Measurements from ENCODE around the gene FNDC10. TPM values are rescaled to one million over a fixed set of nuclear protein-coding genes. Genes with fewer than 3 reads are reported as not detected.
"Not testable (repeated sequence)": the region's sequence is repeated elsewhere in the genome, so short reads cannot be mapped to it uniquely, and the experiment has no call there.

FNDC10 gene
- total RNA-seq, 2 experiments from 2014 or later = 1.7 to 1.9 TPM

GRCh38 chr1:1559066-1559465, 40.9 kb downstream of the FNDC10 start:
- intact Hi-C loops (cut with DNase I, micrococcal nuclease) = no loop called here
- CTCF ChIA-PET = interaction anchor here (0.8 kb wide), 1 partner anchor 9 kb away, joined by 3 read pairs; no protein-coding TSS in a partner anchor
- Mint-ChIP-seq H3K36me3 (ENCODE audit: low read depth) (peaks cover 20% of the 10 kb centered on the region), H3K4me3 (no peak overlapping the region), H3K4me1 (peaks cover 5% of the 10 kb centered on the region), H3K27ac (no peak overlapping the region), H3K9me3 (ENCODE audit: low read depth) (no peaks in the 10 kb centered on the region), H3K27me3 (no peaks in the 10 kb centered on the region)
- DNase-seq (no peak), ATAC-seq (no peak)
- POLR2A ChIA-PET = interaction anchor here (1.1 kb wide), 1 partner anchor 13 kb away, joined by 3 read pairs; no protein-coding TSS in a partner anchor

GRCh38 chr1:1558591-1558990, 41.3 kb downstream of the FNDC10 start:
- no peak for DNase-seq
- Mint-ChIP-seq H3K27me3 (no peaks in the 10 kb centered on the region), H3K4me3 (no peak overlapping the region), H3K9me3 (ENCODE audit: low read depth) (no peaks in the 10 kb centered on the region), H3K4me1 (peaks cover 5% of the 10 kb centered on the region), H3K36me3 (ENCODE audit: low read depth) (peaks cover 16% of the 10 kb centered on the region), H3K27ac (no peak overlapping the region)
- ChIA-PET CTCF (interaction anchor here (0.8 kb wide), 1 partner anchor 10 kb away, joined by 3 read pairs; no protein-coding TSS in a partner anchor), POLR2A (no interaction called here)
- intact Hi-C loops (cut with DNase I, micrococcal nuclease) = no loop called here
- no peak for ATAC-seq

GRCh38 chr1:1557688-1558087, 42.2 kb downstream of the FNDC10 start:
- H3K27me3 Mint-ChIP-seq; ATAC-seq; POLR2A ChIA-PET; intact Hi-C loops (cut with DNase I, micrococcal nuclease); H3K36me3 Mint-ChIP-seq (ENCODE audit: low read depth); H3K4me1 Mint-ChIP-seq; H3K27ac Mint-ChIP-seq; H3K4me3 Mint-ChIP-seq; DNase-seq; H3K9me3 Mint-ChIP-seq (ENCODE audit: low read depth): not testable (repeated sequence)
- CTCF ChIA-PET = interaction anchor here (0.8 kb wide), 1 partner anchor 342 kb away, joined by 3 read pairs; no protein-coding TSS in a partner anchor

GRCh38 chr1:1556961-1557360, 43.0 kb downstream of the FNDC10 start:
- H3K4me1 Mint-ChIP-seq; DNase-seq; H3K36me3 Mint-ChIP-seq (ENCODE audit: low read depth); H3K4me3 Mint-ChIP-seq; H3K27me3 Mint-ChIP-seq; CTCF ChIA-PET; H3K27ac Mint-ChIP-seq; H3K9me3 Mint-ChIP-seq (ENCODE audit: low read depth); ATAC-seq; intact Hi-C loops (cut with DNase I, micrococcal nuclease): not testable (repeated sequence)
- POLR2A ChIA-PET = interaction anchor here (0.6 kb wide), 1 partner anchor 42 kb away, joined by 6 read pairs; no protein-coding TSS in a partner anchor

GRCh38 chr1:1556505-1556904, 43.4 kb downstream of the FNDC10 start:
- CTCF ChIA-PET = interaction anchor here (0.5 to 1.1 kb wide), 2 partner anchors 9 to 116 kb away, joined by 4 read pairs; no protein-coding TSS in a partner anchor
- POLR2A ChIA-PET = interaction anchor here (0.6 kb wide), 1 partner anchor 42 kb away, joined by 6 read pairs; no protein-coding TSS in a partner anchor
- intact Hi-C loops (cut with DNase I, micrococcal nuclease) = no loop called here

DNA sequence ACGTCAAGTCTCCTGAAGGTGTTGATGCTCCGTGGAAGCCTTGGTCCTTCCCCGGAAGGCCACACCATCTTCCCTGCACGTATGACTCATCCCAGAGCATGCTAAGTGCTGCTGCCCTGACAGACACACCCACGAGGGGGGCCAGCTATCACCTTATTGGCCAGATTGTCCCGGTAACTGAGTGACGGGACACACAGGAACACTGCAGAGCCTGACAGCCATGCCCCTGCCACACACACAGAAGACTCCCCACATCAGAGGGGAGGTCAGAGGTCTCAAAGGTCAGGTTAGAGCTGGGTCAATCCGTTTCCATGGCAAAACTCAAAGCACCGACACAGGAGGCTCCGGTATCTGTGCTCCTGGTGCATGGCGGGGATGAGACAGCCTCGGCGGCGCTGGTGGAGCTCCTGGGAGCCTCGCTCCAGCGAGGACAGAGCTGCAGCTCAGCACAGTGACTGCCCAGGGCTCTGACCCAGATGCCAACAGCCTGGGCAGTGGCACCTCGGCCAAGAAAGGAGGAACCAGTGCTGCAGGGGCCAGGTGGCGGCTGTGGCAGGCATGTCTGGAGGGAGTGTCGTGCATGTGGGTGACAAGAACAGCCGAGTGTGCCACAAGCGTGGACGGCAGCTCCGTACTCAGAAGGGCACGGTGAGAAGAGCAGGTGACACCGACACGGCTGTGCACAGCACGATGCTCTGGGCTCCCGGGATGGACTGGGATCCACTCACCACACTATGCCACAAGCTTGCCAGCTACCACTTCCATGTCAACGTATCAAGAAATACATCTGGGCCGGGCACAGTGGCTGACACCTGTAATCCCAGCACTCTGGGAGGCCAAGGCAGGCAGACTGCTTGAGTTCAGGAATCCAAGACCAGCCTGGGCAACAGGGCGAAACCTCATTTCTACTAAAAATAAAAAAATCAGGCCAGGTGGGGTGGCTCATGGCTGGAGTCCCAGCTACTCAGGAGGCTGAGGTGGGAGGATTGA, 44.7 kb downstream of the FNDC10 start:
- ChIA-PET POLR2A (no interaction called here), CTCF (interaction anchor here (0.7 to 1.1 kb wide), 2 partner anchors 10 to 59 kb away, joined by 3 to 4 read pairs; no protein-coding TSS in a partner anchor)
- Mint-ChIP-seq H3K27me3 (no peaks in the 10 kb centered on the region), H3K9me3 (ENCODE audit: low read depth) (no peaks in the 10 kb centered on the region), H3K4me3 (no peak overlapping the region), H3K27ac (no peak overlapping the region), H3K36me3 (ENCODE audit: low read depth) (no peaks in the 10 kb centered on the region), H3K4me1 (peaks cover 5% of the 10 kb centered on the region)
- ATAC-seq (no peak), DNase-seq (no peak)
- intact Hi-C loops (cut with DNase I, micrococcal nuclease) = no loop called here

More at GRCh38 chr1:1556505-1556904, 43.4 kb downstream of the FNDC10 start:
- Mint-ChIP-seq H3K36me3 (ENCODE audit: low read depth) (no peaks in the 10 kb centered on the region), H3K27me3 (no peaks in the 10 kb centered on the region), H3K9me3 (ENCODE audit: low read depth) (no peaks in the 10 kb centered on the region), H3K4me3 (no peak overlapping the region), H3K4me1 (peaks cover 5% of the 10 kb centered on the region), H3K27ac (no peak overlapping the region)
- ATAC-seq = no peak
- no peak for DNase-seq

- Mint-ChIP-seq H3K4me1 (peaks cover 5% of the 10 kb centered on the region), H3K4me3 (no peak overlapping the region), H3K36me3 (ENCODE audit: low read depth) (no peaks in the 10 kb centered on the region), H3K9me3 (ENCODE audit: low read depth) (no peaks in the 10 kb centered on the region), H3K27ac (no peak overlapping the region), H3K27me3 (no peaks in the 10 kb centered on the region)
- CTCF ChIA-PET = no interaction called here
- POLR2A ChIA-PET = no interaction called here
- DNase-seq (no peak), ATAC-seq (no peak)
- intact Hi-C loops (cut with DNase I, micrococcal nuclease) = no loop called here
Observed at GRCh38 chr1:1554550-1554925, 45.4 kb downstream of the FNDC10 start.

GRCh38 chr1:1553821-1554494, 46.0 kb downstream of the FNDC10 start:
- Mint-ChIP-seq H3K4me3 (no peak overlapping the region), H3K27ac (peak overlapping the region; percentile 3), H3K9me3 (ENCODE audit: low read depth) (no peaks in the 10 kb centered on the region), H3K4me1 (peaks cover 5% of the 10 kb centered on the region), H3K36me3 (ENCODE audit: low read depth) (no peaks in the 10 kb centered on the region), H3K27me3 (no peaks in the 10 kb centered on the region)
- ChIA-PET POLR2A (interaction anchor here (0.6 kb wide), 1 partner anchor 179 kb away, joined by 3 read pairs; no protein-coding TSS in a partner anchor), CTCF (no interaction called here)
- DNase-seq (no peak), ATAC-seq (no peak)
- intact Hi-C loops (cut with DNase I, micrococcal nuclease) = no loop called here

GRCh38 chr1:1552263-1552639, 47.7 kb downstream of the FNDC10 start:
- Mint-ChIP-seq H3K4me1 (peaks cover 5% of the 10 kb centered on the region), H3K36me3 (ENCODE audit: low read depth) (no peaks in the 10 kb centered on the region), H3K27ac (no peak overlapping the region), H3K4me3 (no peak overlapping the region), H3K9me3 (ENCODE audit: low read depth) (no peaks in the 10 kb centered on the region), H3K27me3 (no peaks in the 10 kb centered on the region)
- intact Hi-C loops (cut with DNase I, micrococcal nuclease) = no loop called here
- ATAC-seq (no peak), DNase-seq (no peak)
- POLR2A ChIA-PET = interaction anchor here (0.7 kb wide), 1 partner anchor 84 kb away, joined by 5 read pairs; no protein-coding TSS in a partner anchor
- CTCF ChIA-PET = no interaction called here

DNA sequence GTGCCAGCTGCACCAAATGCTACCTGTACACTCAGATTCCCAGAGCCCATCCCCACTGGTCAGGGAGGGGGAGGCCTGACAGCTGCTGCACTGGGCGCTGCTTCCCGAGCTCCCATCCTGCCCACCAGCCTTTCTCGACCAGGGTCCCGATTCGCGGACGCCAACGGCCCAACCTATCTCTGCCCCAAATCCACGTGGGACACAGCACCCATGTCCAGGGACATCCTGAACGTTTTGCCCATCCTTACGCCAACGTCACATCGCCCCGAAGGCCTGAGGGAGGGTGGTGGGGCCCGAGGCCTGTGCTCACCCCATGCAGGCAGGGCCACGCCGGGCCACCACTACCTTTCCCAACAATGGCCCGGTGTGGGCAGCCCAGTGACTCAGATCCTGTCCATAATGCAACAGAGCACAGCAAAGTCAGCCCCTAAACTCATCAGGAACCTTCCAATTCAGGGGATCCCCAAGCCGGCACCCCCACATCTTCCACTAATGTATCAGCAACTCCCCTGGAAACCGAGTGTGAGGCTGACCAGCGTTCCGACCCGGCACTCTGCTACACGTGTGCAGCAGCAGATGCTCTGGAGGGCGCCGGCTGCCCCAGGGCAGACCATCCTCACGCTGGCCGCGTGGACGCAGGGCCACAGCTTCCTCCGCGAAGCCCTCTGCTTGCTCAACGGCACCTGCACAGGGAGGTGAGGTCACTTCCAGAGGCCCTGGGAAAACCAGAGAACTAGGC, 48.2 kb downstream of the FNDC10 start:
- Mint-ChIP-seq H3K27ac (no peak overlapping the region), H3K4me3 (no peak overlapping the region), H3K27me3 (no peaks in the 10 kb centered on the region), H3K36me3 (ENCODE audit: low read depth) (no peaks in the 10 kb centered on the region), H3K9me3 (ENCODE audit: low read depth) (no peaks in the 10 kb centered on the region), H3K4me1 (peaks cover 5% of the 10 kb centered on the region)
- intact Hi-C loops (cut with DNase I, micrococcal nuclease) = no loop called here
- DNase-seq (no peak), ATAC-seq (no peak)
- POLR2A ChIA-PET = no interaction called here
- CTCF ChIA-PET = interaction anchor here (0.8 to 0.9 kb wide), 2 partner anchors 12 to 47 kb away, joined by 3 to 5 read pairs; no protein-coding TSS in a partner anchor

All from activated CD4-positive, alpha-beta T cell treated with anti-CD3 and anti-CD28 coated beads for 36 hours (primary cell).